HCT116 (cell line): ENCODE data around the gene SET. TPM values are rescaled to one million over a fixed set of nuclear protein-coding genes. Genes with fewer than 3 reads are reported as not detected.
"Not testable (repeated sequence)": the region's sequence is repeated elsewhere in the genome, so short reads cannot be mapped to it uniquely, and the experiment has no call there.

Experiments
- ATAC-seq: fragments of 200-7000 bp; cut with Tn5 transposase; 2 replicates; pipeline ENCODE4 v1.9.1; 2020; ENCODE audit warnings: mild to moderate bottlenecking, moderate library complexity
- BruUV-seq: library from RNA; stranded (reverse); fragments of 400-500 nt; replicated peaks from 2 replicates; lab custom pipeline; 2021; lab: Mats Ljungman, UMichigan
- CTCF ChIA-PET: fragments of 300-600 bp; sonication (Branson Sonifier 250); formaldehyde crosslinking; loops from one replicate; lab custom pipeline; 2021; ENCODE audit warnings: antibody characterized with exemption; lab: Charles Lee
- POLR2A ChIA-PET: fragments of 300-600, 350-600 bp; sonication (Branson Sonifier 250); formaldehyde crosslinking; loops from one replicate; lab custom pipeline; 2021; ENCODE audit warnings: antibody characterized with exemption; lab: Charles Lee
- RAD21 ChIA-PET, 2 experiments: fragments of 300-600 bp; sonication (Branson Sonifier 250); formaldehyde crosslinking; loops; one replicate each; lab custom pipeline; 2023; ENCODE audit warnings: low total read pairs in 2 of 2; ENCODE audit not compliant: uncharacterized antibody in 2 of 2, unreplicated experiment in 2 of 2, low non-redundant PET in 1 of 2; lab: Charles Lee
- DNase-seq: peaks from one replicate; pipeline ENCODE4 v3.0.0-alpha.2; 2010; ENCODE audit warnings: low read depth, low spot score
- H2AFZ ChIP-seq: fragments of 200-600 bp; shearing (Covaris generic), sonication (generic); 2 replicates; pipeline ENCODE4 v1.6.1; 2017; ENCODE audit warnings: low read depth, mixed run types, mixed read lengths, antibody characterized with exemption, low read length; ENCODE audit not compliant: poor library complexity, severe bottlenecking
- H3K27ac ChIP-seq: 2 replicates; pipeline ENCODE4 v1.5.1; 2012; ENCODE audit warnings: low read depth, low read length
- H3K27me3 ChIP-seq: fragments of 200-600 bp; sonication (generic); 2 replicates; pipeline ENCODE4 v1.6.1; 2016; ENCODE audit warnings: mixed run types, low read length, mixed read lengths; ENCODE audit not compliant: insufficient read depth
- H3K36me3 ChIP-seq, 2 experiments: fragments of 200-500 bp in 1 of 2; fragments of 200-600 bp in 1 of 2; sonication (Bioruptor generic) in 1 of 2; sonication (generic) in 1 of 2; 2 replicates each; pipeline versions ENCODE4 v1.5.1 to v1.6.1; 2014 to 2016; ENCODE audit warnings: low read length in 2 of 2, inconsistent platforms in 1 of 2, mixed read lengths in 1 of 2, mixed run types in 1 of 2; ENCODE audit not compliant: insufficient read depth in 2 of 2, control insufficient read depth in 1 of 2
- H3K4me1 ChIP-seq, 2 experiments: fragments of 200-600 bp in 1 of 2; sonication (generic) in 1 of 2; 2 replicates each; pipeline versions ENCODE4 v1.5.1 to v1.6.1; 2012 to 2017; ENCODE audit warnings: low read length in 2 of 2, inconsistent platforms in 1 of 2, mild to moderate bottlenecking in 1 of 2, mixed read lengths in 1 of 2, mixed run types in 1 of 2, moderate library complexity in 1 of 2; ENCODE audit not compliant: insufficient read depth in 2 of 2, control insufficient read depth in 1 of 2
- H3K4me2 ChIP-seq: fragments of 200-600 bp; sonication (generic); 2 replicates; pipeline ENCODE4 v1.6.1; 2017; ENCODE audit warnings: mixed run types, low read length, mixed read lengths
- H3K4me3 ChIP-seq, 2 experiments: fragments of 200-600 bp in 1 of 2; sonication (generic) in 1 of 2; replicated peaks in 1 of 2; 2 replicates each; pipeline ENCODE4 v1.5.1; 2011 to 2016; ENCODE audit warnings: low read length in 2 of 2, control low read depth in 1 of 2, low read depth in 1 of 2, mild to moderate bottlenecking in 1 of 2, mixed read lengths in 1 of 2, mixed run types in 1 of 2
- H3K79me2 ChIP-seq: fragments of 200-600 bp; sonication (generic); 2 replicates; pipeline ENCODE4 v1.6.1; 2017; ENCODE audit warnings: mild to moderate bottlenecking, mixed run types, low read length, moderate library complexity, mixed read lengths; ENCODE audit not compliant: insufficient read depth
- H3K9ac ChIP-seq: fragments of 200-600 bp; sonication (generic); 2 replicates; pipeline ENCODE4 v1.6.1; 2016; ENCODE audit warnings: low read length, mixed read lengths
- H3K9me2 ChIP-seq: fragments of 200-600 bp; sonication (generic), shearing (Covaris generic); 2 replicates; pipeline ENCODE4 v1.6.1; 2017; ENCODE audit warnings: mixed run types, mild to moderate bottlenecking, moderate library complexity; ENCODE audit not compliant: insufficient read depth
- H3K9me3 ChIP-seq, 2 experiments: fragments of 200-500 bp in 1 of 2; fragments of 200-600 bp in 1 of 2; sonication (Bioruptor generic) in 1 of 2; sonication (generic) in 1 of 2; 2 replicates each; pipeline ENCODE4 v1.6.1; 2014 to 2017; ENCODE audit warnings: low read length in 2 of 2, mixed read lengths in 2 of 2, inconsistent platforms in 1 of 2, low read depth in 1 of 2, mild to moderate bottlenecking in 1 of 2, mixed run types in 1 of 2, moderate library complexity in 1 of 2; ENCODE audit not compliant: control insufficient read depth in 1 of 2, insufficient read depth in 1 of 2
- H4K20me1 ChIP-seq: fragments of 200-600 bp; sonication (generic), shearing (Covaris generic); 2 replicates; pipeline ENCODE4 v1.6.1; 2017; ENCODE audit warnings: mixed run types, mild to moderate bottlenecking, moderate library complexity; ENCODE audit not compliant: insufficient read depth
- ATF3 ChIP-seq: IDR thresholded peaks from 2 replicates; pipeline ENCODE4 v1.6.1; 2012
- CEBPB ChIP-seq: IDR thresholded peaks from 2 replicates; pipeline ENCODE4 v1.6.1; 2012; ENCODE audit warnings: low read depth
- EGR1 ChIP-seq: IDR thresholded peaks from 2 replicates; pipeline ENCODE4 v1.6.1; 2012; ENCODE audit warnings: low read depth
- EZH2 ChIP-seq: fragments of 200-600 bp; sonication (generic); IDR thresholded peaks from 2 replicates; pipeline ENCODE4 v1.6.1; 2017; ENCODE audit warnings: antibody characterized with exemption, mixed run types
- EZH2phosphoT487 ChIP-seq: fragments of 200-600 bp; IDR thresholded peaks from 2 replicates; pipeline ENCODE4 v1.6.1; 2018; ENCODE audit warnings: antibody characterized with exemption, borderline replicate concordance
- POLR2A ChIP-seq: IDR thresholded peaks from 2 replicates; pipeline ENCODE4 v1.7.0; 2011; ENCODE audit warnings: borderline replicate concordance; ENCODE audit not compliant: insufficient read depth, insufficient read length; ENCODE audit errors: extremely low read depth
- POLR2AphosphoS5 ChIP-seq: IDR thresholded peaks from 2 replicates; pipeline ENCODE4 v1.6.1; 2011; ENCODE audit warnings: mild to moderate bottlenecking, low read depth, low read length, moderate library complexity
- RAD21 ChIP-seq: IDR thresholded peaks from 2 replicates; pipeline ENCODE4 v1.6.1; 2012; ENCODE audit warnings: low read depth, mild to moderate bottlenecking
- REST ChIP-seq: IDR thresholded peaks from 2 replicates; pipeline ENCODE4 v1.6.1; 2012; ENCODE audit warnings: low read depth
- SRF ChIP-seq: IDR thresholded peaks from 2 replicates; pipeline ENCODE4 v1.6.1; 2012; ENCODE audit warnings: low read depth
- ZNF274 ChIP-seq: fragments of 200-500 bp; sonication (Bioruptor generic); IDR thresholded peaks from 2 replicates; pipeline ENCODE4 v1.6.1; 2014; ENCODE audit warnings: mild to moderate bottlenecking, low read depth, low read length, inconsistent platforms
- intact Hi-C: fragments of 100-400 bp; cut with micrococcal nuclease; formaldehyde crosslinking; loops from 2 replicates; pipeline ENCODE4 v1.10.0; 2022
- total RNA-seq: library from RNA; stranded (reverse); gene quantifications from one replicate; pipeline ENCODE4 v1.2.1, GENCODE V29; 2021; ENCODE audit not compliant: unreplicated experiment

Gene SET
- total RNA-seq, 1 experiment from 2014 or later, result 595 TPM

- TF ChIP-seq REST, result no peak
Measured at GRCh38 chr9:128690684-128691034, 1.6 kb downstream of the SET start (continued).

GRCh38 chr9:128693738-128694137 lies 4.7 kb downstream of the SET start:
- RAD21 ChIA-PET, H3K4me3 ChIP-seq, intact Hi-C loops, H2AFZ ChIP-seq, H3K9ac ChIP-seq, ATAC-seq, BruUV-seq, H3K4me2 ChIP-seq, H3K9me3 ChIP-seq, H3K27ac ChIP-seq, DNase-seq, H3K27me3 ChIP-seq, H3K9me2 ChIP-seq, CTCF ChIA-PET: not testable (repeated sequence)
- peaks cover 52% of the 10 kb centered on the region for H3K79me2 ChIP-seq
- peaks cover 30 to 42% of the 10 kb centered on the region in 2 experiments for H3K4me1 ChIP-seq
- peaks cover 36% of the 10 kb centered on the region; the same call in 1 of the 2 replicates for H4K20me1 ChIP-seq
- POLR2A ChIA-PET, result interaction anchor here (1.3 to 2.0 kb wide), 2 partner anchors 9 to 59 kb away, joined by 3 to 6 read pairs; no protein-coding TSS in a partner anchor
- peaks cover 38 to 43% of the 10 kb centered on the region in 2 experiments for H3K36me3 ChIP-seq

GRCh38 chr9:128694344-128694743 lies 5.3 kb downstream of the SET start:
- Histone ChIP-seq H3K4me2 (no peak overlapping the region), H3K79me2 (peaks cover 50% of the 10 kb centered on the region), H3K27me3 (no peaks in the 10 kb centered on the region), H2AFZ (no peak overlapping the region), H3K4me1 (peaks cover 30 to 45% of the 10 kb centered on the region in 2 experiments), H3K9ac (no peak overlapping the region), H3K9me3 (no peaks in the 10 kb centered on the region), H3K36me3 (peaks cover 38 to 46% of the 10 kb centered on the region in 2 experiments), H3K27ac (no peak overlapping the region), H4K20me1 (peaks cover 36% of the 10 kb centered on the region; the same call in 1 of the 2 replicates), H3K4me3 (no peak overlapping the region), H3K9me2 (no peaks in the 10 kb centered on the region)
- POLR2A ChIA-PET, result interaction anchor here (1.3 to 2.0 kb wide), 2 partner anchors 10 to 59 kb away, joined by 3 to 6 read pairs; no protein-coding TSS in a partner anchor
- CTCF ChIA-PET, result no interaction called here
- no TSS peak for BruUV-seq
- ATAC-seq, result no peak
- no peak for TF ChIP-seq EZH2phosphoT487
- no peak for TF ChIP-seq EGR1
- no peak for TF ChIP-seq RAD21
- no peak for TF ChIP-seq SRF
- TF ChIP-seq ZNF274, result no peak
- no peak for TF ChIP-seq CEBPB
- no peak for TF ChIP-seq POLR2A
- TF ChIP-seq EZH2, result no peak
- TF ChIP-seq POLR2AphosphoS5, result no peak
- TF ChIP-seq ATF3, result no peak
- RAD21 ChIA-PET, result no interaction called here
- no peak for DNase-seq
- intact Hi-C loops, result no loop called here
